IPS-18c (cell line): ENCODE measurements around the gene NELL1.

Source experiments
- H3K4me3 ChIP-seq: 2 replicates; pipeline ENCODE4 v1.7.0; 2013; ENCODE audit warnings: low read depth, mild to moderate bottlenecking, low read length, moderate library complexity; ENCODE audit not compliant: insufficient read depth
- H3K9me3 ChIP-seq: one replicate; pipeline ENCODE4 v1.6.1; 2013; ENCODE audit warnings: mild to moderate bottlenecking, low read length, moderate library complexity; ENCODE audit not compliant: control insufficient read depth, insufficient read depth

NELL1 gene

DNA sequence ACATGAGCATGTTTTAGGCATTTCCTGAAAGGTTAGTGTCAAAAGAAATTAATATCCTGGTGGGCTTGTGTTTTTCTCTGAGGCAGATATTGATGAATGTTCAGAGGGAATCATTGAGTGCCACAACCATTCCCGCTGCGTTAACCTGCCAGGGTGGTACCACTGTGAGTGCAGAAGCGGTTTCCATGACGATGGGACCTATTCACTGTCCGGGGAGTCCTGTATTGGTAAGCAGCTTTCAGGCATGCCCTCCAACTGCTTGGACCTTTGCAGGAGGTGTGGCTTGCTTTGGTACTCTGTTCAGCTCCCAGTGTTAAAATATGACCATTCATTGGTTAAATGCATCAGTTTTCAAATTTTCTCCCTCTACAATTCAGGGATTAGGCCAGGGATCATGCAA, 864.9 kb downstream of the NELL1 start:
- H3K4me3 ChIP-seq: no peak overlapping the region
- no peaks in the 10 kb centered on the region for H3K9me3 ChIP-seq

DNA sequence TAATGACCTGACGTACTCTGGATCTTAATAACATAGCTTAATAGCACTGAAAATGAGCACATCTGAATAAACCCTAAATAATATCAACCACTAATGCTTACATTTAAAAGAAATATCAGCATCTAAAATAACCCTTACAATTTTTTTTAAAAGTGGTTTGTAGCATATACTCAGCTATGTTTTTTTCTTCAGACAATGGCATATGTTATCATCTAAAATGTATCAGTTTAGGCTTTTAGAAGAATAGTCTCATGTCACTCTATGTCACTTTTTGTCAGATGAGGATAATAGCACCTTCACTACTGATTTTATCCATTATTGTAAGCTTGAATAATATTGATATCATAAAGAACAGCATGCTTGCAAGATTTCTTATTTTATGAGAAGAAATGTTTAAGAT, 868.6 kb downstream of the NELL1 start:
- no peaks in the 10 kb centered on the region for H3K9me3 ChIP-seq
- H3K4me3 ChIP-seq: no peak overlapping the region

DNA sequence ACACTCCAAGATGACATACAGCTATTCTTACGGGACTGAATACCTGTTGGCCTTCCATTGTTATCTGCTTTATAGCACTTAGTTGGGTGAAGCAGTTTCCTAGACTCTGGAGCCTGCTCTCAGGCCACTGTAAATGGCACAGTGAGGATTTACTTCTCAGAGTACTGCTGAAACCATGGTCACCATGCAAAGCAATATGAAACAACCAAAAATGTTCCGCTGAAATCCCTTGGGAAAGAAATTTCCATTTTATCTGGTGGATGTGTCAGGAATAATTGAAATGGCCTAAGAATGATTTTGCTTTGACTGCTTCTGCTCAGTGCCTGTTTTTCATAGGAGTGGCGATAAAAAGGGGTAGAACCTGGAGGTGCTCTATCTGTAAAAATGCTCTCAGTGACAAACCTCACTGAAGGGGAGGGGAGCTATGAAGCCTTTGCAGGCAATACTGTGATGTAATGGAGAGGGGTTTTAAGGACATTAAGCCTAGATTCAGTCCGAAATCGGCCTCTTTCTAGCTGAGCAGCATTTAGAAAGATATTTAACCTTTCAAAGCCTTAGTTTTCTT, 871.9 kb downstream of the NELL1 start:
- no peak overlapping the region for H3K4me3 ChIP-seq
- no peaks in the 10 kb centered on the region for H3K9me3 ChIP-seq

DNA sequence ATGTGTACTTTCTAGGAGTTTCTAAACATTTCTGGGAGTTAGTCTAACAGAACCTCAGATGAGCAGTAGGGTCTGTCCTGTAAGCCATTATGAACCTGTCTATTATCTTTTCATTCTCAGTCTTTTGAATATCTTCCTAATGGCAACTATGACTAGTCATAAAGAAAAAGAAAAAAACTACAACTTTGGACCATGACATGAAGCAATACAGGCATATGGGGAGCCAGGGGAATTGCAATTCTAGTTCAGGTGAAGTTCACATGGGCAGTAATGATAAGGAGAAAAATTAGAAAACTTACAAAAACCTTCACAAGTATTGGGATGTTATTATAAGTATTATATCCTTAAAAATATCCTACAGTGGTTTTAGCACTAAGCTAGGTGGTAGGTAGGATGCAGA, 874.5 kb downstream of the NELL1 start:
- Histone ChIP-seq H3K4me3 (no peak overlapping the region), H3K9me3 (no peaks in the 10 kb centered on the region)

DNA sequence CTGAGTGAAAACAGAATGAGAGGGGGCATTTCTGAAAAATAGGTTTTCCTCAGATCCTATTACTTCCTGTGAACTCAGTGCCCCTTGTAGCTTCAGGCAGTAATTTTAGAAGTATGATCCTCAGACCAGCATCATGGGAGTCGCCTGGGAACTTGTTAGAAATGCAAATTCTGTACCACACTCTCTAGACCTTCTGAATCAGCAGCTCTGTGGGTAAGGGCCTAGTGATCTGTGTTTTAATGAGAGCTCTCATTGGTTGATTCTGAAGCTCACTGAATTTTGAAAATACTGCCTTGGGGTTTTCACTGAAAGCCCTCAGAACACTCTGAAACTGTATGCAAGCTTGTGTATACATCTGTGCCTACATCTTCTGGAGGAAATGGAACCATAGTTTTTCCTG, 876.3 kb downstream of the NELL1 start:
- H3K9me3 ChIP-seq: no peaks in the 10 kb centered on the region
- no peak overlapping the region for H3K4me3 ChIP-seq

DNA sequence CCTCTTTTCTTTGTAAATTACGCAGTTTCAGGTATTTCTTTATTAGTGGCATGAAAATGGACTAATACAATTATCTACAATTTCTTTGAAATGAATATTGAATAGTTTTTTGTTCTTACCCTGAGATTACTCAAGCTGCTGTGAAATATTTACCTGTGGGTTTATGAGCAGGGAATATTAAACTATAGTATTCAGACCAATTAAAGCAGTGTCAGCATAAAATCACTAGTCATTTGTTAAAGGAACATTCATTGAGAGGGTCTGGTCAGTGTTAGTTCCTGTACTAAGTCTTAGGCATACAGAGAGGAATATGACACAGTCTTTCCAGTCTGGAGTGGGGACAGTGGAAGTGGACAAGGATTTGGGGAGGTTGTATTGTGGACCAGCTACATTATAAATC, 877.3 kb downstream of the NELL1 start:
- H3K4me3 ChIP-seq: no peak overlapping the region
- H3K9me3 ChIP-seq: no peaks in the 10 kb centered on the region

DNA sequence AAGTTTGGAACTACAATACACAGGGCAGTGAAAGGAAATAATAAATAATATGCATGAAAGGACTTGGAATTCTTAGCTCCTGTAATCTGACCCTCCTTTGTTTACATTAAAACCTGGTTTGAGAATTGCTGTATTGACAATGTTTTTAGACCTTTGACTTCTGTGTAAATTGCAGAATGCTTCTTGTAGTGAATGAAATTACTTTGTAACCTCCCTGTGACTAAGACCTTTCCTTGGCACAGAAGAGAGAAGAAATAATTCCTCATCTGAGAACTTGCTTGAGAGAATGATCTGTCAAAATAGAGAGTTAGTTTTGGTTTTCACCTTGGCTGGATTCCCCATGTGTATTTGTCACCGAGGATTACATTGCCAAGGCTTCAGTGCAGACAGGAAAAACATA, 883.5 kb downstream of the NELL1 start:
- H3K4me3 ChIP-seq: no peak overlapping the region

DNA sequence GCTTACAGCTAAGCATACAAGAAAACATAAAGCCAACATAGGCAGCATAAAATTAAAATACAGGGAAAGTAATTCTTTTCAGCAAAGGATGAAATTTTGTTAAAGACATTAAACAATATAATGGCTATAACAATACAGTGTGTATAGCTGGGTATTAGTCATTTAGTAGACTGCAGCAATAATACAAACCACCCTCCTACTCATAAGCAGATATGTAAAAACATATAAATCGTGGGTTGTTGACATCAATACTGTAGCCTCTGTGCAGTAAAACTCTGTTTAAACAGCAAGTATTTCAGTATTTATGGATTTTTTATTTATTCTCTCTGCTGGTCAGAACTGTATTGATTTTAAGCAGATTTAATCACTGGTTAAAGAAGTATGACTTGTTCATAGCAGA, 884.4 kb downstream of the NELL1 start:
- H3K4me3 ChIP-seq: no peak overlapping the region
- H3K9me3 ChIP-seq: no peaks in the 10 kb centered on the region

More for the DNA sequence above, 883.5 kb downstream of the NELL1 start:
- H3K9me3 ChIP-seq: no peaks in the 10 kb centered on the region

DNA sequence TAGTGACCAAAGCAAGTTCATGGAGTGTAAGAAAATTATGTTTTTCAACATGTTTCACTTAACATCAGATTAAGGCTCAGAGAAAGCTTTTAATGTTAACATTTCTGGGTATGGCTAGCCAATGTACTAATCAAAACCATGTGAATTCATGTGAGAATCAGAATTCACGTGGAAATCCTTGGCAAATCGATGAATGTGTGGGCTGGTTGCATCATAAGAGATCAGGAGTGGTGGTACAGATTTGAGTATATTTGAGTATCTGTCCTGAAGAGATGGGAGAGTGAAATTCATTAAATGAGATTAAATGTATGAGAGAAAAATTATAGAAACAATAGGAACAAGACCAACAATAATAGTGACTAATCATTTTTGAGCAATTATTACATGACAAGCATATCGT, 884.9 kb downstream of the NELL1 start:
- H3K4me3 ChIP-seq: no peak overlapping the region
- H3K9me3 ChIP-seq: no peaks in the 10 kb centered on the region

DNA sequence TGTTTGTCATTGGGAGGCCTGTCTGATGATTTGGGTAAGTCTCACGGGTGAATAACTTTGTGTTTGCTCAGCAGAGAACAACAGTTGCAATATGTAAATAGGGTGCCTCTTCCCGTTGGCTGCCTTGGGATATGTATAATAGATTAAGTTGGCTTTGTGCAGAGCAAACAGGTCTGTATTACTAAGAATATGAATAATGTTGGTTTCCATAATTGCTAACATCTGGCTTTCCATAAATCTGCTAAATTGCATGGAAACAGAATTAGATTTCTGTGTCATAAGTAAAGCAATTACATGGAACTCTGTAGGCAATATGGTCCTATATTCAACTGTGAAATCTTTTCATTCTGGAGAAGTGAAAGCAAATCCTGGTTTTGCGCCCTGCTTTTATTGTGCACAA, 887.5 kb downstream of the NELL1 start:
- no peak overlapping the region for H3K4me3 ChIP-seq
- no peaks in the 10 kb centered on the region for H3K9me3 ChIP-seq

DNA sequence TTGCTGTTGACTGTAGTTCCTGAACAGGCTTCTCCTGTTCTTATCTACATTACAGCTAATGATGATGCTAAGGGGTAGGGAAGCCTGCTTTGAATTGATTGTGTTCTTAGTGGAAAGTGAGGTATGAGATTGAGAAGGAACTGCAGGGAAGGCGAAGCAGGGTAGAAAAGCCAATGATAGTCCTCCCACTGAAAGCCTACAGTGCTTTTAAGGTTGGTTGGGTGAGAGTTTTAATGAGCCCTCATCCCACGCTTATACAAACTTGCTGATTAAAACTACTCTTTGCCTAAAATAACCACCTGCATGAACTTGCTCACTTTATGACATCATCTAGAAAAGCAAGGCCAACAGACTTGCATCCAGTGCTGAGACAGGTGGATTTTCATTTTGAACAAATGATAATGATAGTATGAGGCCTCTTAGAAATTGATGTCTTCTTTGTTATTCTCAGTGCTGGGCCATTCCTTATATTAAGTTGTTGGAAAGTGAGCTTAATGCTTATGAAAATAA, 891.1 kb downstream of the NELL1 start:
- no peaks in the 10 kb centered on the region for H3K9me3 ChIP-seq
- H3K4me3 ChIP-seq: no peak overlapping the region

DNA sequence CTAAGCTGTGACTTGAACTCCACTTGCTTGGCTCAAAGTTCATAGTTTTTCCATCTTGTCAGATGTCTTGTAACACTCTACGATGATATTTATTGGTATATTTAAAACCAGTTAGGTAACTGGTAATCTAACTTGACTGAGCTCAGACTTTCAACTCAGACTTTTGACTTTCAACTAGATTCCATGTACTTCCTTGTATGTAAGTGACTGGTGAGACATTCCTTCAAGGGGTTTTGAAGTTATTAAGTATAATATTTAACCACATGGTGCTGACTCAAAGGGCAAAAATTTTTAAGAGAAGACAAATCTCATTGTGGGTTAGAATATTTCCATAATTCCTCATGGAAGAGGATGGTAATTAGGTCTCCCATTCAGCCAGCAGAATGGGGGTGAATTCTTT, 892.2 kb downstream of the NELL1 start:
- Histone ChIP-seq H3K4me3 (no peak overlapping the region), H3K9me3 (no peaks in the 10 kb centered on the region)

DNA sequence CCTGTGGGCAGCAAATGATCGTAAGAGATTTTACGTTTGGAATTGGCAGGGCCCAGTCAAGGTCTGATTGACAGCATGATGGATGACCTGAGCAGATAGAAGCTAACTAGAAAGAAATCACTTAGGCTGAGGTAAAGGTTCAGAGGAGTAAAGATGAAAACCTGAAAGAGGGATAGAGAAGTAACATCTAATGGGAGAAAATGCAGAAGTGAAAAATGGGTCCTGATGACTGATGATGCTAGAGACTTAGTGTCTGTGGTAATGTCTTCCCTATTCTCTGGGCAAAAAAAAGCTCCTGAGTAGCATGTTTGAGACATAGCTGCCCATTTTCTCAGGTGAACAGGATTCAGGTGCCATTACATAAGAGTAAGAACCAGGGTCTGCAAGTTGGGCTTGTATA, 894.7 kb downstream of the NELL1 start:
- H3K9me3 ChIP-seq: no peaks in the 10 kb centered on the region
- H3K4me3 ChIP-seq: no peak overlapping the region

DNA sequence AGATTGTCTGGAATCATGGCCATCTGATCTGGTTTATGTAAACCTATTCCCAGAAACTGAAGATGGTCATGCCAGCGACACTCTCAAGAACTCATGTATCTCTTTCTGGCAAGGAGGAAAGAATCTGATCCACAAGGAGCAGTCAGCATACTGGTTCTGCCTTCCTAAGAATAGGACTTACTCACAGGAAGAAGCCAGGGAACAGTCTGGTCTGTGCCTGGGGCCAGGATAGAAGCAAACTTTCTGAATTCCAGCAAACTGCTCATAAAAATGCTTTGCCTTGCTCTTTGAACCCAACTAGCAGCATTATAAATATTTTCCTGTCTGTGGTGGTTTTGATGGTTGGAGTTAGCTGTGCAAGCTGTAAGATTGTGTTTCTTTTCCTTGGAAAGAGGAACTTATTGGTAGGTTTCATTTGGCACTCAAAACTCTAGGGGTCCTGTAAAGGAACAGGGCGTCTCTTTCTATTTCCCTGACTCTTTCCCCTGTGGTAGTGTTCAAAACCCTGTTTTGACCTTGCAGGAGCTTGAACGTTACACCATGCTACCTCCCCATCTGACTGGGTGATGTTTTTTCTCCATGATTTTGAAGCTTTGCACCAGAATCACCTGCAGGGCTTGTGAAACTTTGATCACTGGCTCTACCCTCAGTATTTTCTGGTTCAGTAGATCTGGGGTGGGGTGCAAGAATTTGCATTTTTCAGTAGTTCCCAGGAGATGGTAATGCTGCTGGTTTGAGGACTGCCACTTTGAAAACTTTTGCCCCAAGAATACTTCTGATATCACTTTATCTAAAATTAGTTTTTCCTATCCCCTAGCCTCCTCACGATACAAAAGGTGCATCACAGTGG, 895.7 kb downstream of the NELL1 start:
- H3K9me3 ChIP-seq: no peaks in the 10 kb centered on the region
- no peak overlapping the region for H3K4me3 ChIP-seq

DNA sequence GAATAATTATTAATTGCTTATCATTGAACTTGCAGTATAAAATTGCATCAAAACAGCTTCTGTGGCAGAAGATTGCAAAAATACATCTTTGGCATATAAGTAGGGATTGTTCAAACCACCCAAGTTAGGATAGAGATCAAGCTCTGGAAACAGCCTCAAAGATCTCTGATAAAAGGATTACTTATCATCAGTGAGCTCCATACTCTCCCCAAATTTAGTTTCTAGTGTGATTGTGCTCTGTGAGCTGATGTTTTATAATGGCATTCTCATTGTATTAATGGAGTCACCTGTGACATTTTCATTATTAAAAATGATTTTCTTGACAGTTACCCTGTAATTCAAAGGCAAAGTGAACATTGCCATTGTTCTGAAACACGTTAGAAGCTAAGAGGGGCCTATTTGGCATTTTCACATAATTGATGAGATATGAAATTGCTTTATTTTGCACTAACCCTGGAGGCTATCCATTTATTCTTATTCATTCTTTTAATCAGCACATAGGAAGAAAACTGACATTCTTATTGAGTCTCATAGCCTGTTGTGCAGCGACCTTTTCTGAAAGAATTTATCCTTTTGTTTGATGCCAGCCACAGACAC, 897.2 kb downstream of the NELL1 start:
- no peaks in the 10 kb centered on the region for H3K9me3 ChIP-seq
- no peak overlapping the region for H3K4me3 ChIP-seq

DNA sequence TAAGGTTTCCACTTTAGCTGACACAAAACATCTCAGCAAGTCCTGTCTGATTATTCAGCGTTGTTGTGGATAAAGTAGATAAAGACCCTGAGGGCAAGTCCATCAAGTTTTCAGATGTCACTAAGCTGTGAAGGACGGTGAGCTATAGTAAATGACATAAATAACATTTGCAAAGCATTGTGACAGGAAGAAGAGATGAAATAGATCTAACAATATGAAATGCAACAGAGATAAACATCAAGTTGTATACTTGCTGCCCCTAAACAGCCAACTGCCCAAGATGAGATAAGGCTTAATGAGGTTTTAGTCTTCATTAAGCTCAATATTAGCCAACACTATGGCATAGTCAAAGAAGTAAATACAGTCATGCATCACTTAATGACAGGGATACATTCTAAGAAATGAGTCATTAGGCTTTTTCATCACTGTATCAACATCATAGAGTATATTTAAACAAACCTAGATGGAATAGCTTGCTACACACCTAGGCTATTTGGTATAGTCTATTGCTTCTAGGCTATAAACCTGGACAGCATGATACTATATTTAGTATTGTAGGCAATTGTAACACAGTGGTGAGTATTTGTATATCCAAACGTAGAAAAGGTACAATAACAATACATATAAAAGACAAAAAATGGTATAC, 898.4 kb downstream of the NELL1 start:
- no peak overlapping the region for H3K4me3 ChIP-seq
- H3K9me3 ChIP-seq: no peaks in the 10 kb centered on the region

DNA sequence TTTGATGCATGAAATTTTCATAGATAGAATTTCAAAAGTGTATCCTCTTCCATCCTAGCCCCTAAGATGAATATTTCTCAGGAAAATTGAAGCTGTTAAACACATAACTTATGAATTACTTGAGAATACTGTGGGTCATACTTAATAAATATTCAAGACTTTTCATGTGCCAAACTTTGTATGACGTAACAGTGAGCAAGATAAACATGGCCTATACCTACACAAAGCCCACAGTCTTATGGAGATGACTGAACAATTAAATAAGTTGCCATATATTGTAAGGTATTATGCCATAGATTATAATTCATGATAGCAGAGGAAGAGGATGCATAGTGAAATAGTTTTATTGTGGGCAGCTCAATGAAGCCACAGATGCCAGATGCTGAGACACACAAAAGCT, 902.8 kb downstream of the NELL1 start:
- Histone ChIP-seq H3K9me3 (no peaks in the 10 kb centered on the region), H3K4me3 (no peak overlapping the region)

DNA sequence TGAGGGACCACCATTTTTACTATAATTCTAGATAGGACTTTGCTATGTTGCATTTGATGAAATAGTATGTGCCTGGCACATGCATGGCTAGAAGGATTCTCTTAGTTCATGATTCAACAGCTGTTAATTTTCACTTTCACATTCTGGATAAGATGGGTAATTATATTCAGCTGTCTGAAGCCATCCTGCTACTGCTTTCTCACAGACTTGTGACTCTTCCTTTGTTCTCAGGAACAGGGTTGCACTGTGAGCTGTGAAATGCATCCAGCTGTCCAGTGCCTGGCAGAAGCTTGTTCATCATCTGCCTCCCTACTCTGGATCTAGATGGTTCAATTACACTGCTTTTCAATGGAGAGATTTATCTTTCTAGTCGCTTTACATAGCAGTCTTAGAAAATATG, 913.4 kb downstream of the NELL1 start:
- Histone ChIP-seq H3K4me3 (no peak overlapping the region), H3K9me3 (no peaks in the 10 kb centered on the region)
